Neural cell (in vitro differentiated cells): ENCODE results near the gene TMIGD1. TPM values are rescaled to one million over a fixed set of nuclear protein-coding genes. Genes with fewer than 3 reads are reported as not detected.
"Not testable (repeated sequence)": the region's sequence is repeated elsewhere in the genome, so short reads cannot be mapped to it uniquely, and the experiment has no call there.

Source experiments
- H2AFZ ChIP-seq: fragments of 200-600, 300-800 bp; sonication (generic), shearing (Covaris generic); 2 replicates; pipeline ENCODE4 v1.6.0; 2014; ENCODE audit warnings: low read depth, mild to moderate bottlenecking, antibody characterized with exemption, low read length, moderate library complexity
- H3F3A ChIP-seq: fragments of 200-600 bp; shearing (Covaris generic); 2 replicates; pipeline ENCODE4 v1.6.1; 2016; ENCODE audit warnings: mild to moderate bottlenecking, moderate library complexity, mixed read lengths, antibody characterized with exemption, low read length; ENCODE audit not compliant: insufficient read depth, poor library complexity, severe bottlenecking
- H3K27ac ChIP-seq: fragments of 200-600, 300-800 bp; sonication (generic), shearing (Covaris generic); 2 replicates; pipeline ENCODE4 v1.5.1; 2014; ENCODE audit warnings: mild to moderate bottlenecking, low read length, moderate library complexity
- H3K27me3 ChIP-seq: fragments of 300-800, 200-600 bp; sonication (generic), shearing (Covaris generic); 2 replicates; pipeline ENCODE4 v1.6.0; 2014; ENCODE audit warnings: mild to moderate bottlenecking, low read depth, low read length, moderate library complexity; ENCODE audit not compliant: insufficient read depth
- H3K36me3 ChIP-seq: fragments of 300-800, 200-600 bp; sonication (generic), shearing (Covaris generic); 2 replicates; pipeline ENCODE4 v1.5.1; 2014; ENCODE audit warnings: mild to moderate bottlenecking, antibody characterized with exemption, low read length, moderate library complexity; ENCODE audit not compliant: insufficient read depth
- H3K4me2 ChIP-seq: fragments of 300-800, 200-600 bp; sonication (generic), shearing (Covaris generic); 2 replicates; pipeline ENCODE4 v1.6.0; 2014; ENCODE audit warnings: mild to moderate bottlenecking, low read length
- H3K4me3 ChIP-seq: fragments of 300-800, 200-600 bp; sonication (generic), shearing (Covaris generic); 2 replicates; pipeline ENCODE4 v1.5.1; 2014; ENCODE audit warnings: mild to moderate bottlenecking, low read length, moderate library complexity
- H3K79me2 ChIP-seq: fragments of 200-600 bp; shearing (Covaris generic); replicated peaks from 2 replicates; pipeline ENCODE4 v1.6.0; 2014; ENCODE audit warnings: mild to moderate bottlenecking, low read length, moderate library complexity; ENCODE audit not compliant: insufficient read depth
- H3K9ac ChIP-seq: fragments of 300-800, 200-600 bp; sonication (generic), shearing (Covaris generic); 2 replicates; pipeline ENCODE4 v1.6.1; 2016; ENCODE audit warnings: mild to moderate bottlenecking, low read length, mixed read lengths
- H3K9me2 ChIP-seq: fragments of 200-600 bp; shearing (Covaris generic); 2 replicates; pipeline ENCODE4 v1.6.1; 2016; ENCODE audit warnings: mild to moderate bottlenecking, low read length, mixed read lengths; ENCODE audit not compliant: insufficient read depth
- H3K9me3 ChIP-seq: fragments of 200-600, 300-800 bp; sonication (generic), shearing (Covaris generic); 2 replicates; pipeline ENCODE4 v1.6.1; 2016; ENCODE audit warnings: mild to moderate bottlenecking, mixed run types, low read length, moderate library complexity, mixed read lengths
- H4K20me1 ChIP-seq: fragments of 200-600 bp; shearing (Covaris generic); 2 replicates; pipeline ENCODE4 v1.6.1; 2016; ENCODE audit warnings: mild to moderate bottlenecking, mixed run types; ENCODE audit not compliant: insufficient read depth
- CTCF ChIP-seq: fragments of 450-650 bp; IDR thresholded peaks from 2 replicates; pipeline ENCODE4 v1.5.1; 2014; ENCODE audit warnings: antibody characterized with exemption, mild to moderate bottlenecking, moderate library complexity; ENCODE audit not compliant: poor library complexity, severe bottlenecking
- EP300 ChIP-seq: fragments of 450-650 bp; conservative IDR thresholded peaks from 2 replicates; pipeline ENCODE4 v1.6.1; 2014; ENCODE audit warnings: antibody characterized with exemption, mild to moderate bottlenecking, moderate library complexity; ENCODE audit not compliant: poor library complexity, severe bottlenecking
- EZH2 ChIP-seq: fragments of 200-600, 300-800 bp; shearing (Covaris generic), sonication (generic); IDR thresholded peaks from 2 replicates; pipeline ENCODE4 v1.6.1; 2014; ENCODE audit warnings: antibody characterized with exemption, low read length, borderline replicate concordance, mild to moderate bottlenecking; ENCODE audit not compliant: insufficient read depth, poor library complexity, severe bottlenecking
- MXI1 ChIP-seq: fragments of 450-650 bp; conservative IDR thresholded peaks from 2 replicates; pipeline ENCODE4 v1.6.1; 2014; ENCODE audit warnings: antibody characterized with exemption, mild to moderate bottlenecking; ENCODE audit not compliant: poor library complexity, severe bottlenecking
- POLR2AphosphoS5 ChIP-seq: IDR thresholded peaks from 2 replicates; pipeline ENCODE4 v1.6.1; 2012
- RAD21 ChIP-seq: fragments of 450-650 bp; conservative IDR thresholded peaks from 2 replicates; pipeline ENCODE4 v1.6.1; 2014; ENCODE audit warnings: antibody characterized with exemption, mild to moderate bottlenecking, moderate library complexity
- REST ChIP-seq: IDR thresholded peaks from 2 replicates; pipeline ENCODE4 v1.6.1; 2012; ENCODE audit warnings: borderline replicate concordance
- SMC3 ChIP-seq: fragments of 450-650 bp; conservative IDR thresholded peaks from 2 replicates; pipeline ENCODE4 v1.6.1; 2014; ENCODE audit warnings: antibody characterized with exemption, mild to moderate bottlenecking, moderate library complexity; ENCODE audit not compliant: poor library complexity
- TAF1 ChIP-seq: IDR thresholded peaks from 2 replicates; pipeline ENCODE4 v1.6.1; 2012; ENCODE audit warnings: low read depth
- polyA plus RNA-seq: library from polyadenylated mRNA; depleted of rRNA; stranded (reverse); fragments of >200 nt; gene quantifications from 2 replicates; pipeline ENCODE4 v1.2.3, GENCODE V29; 2014

Gene TMIGD1
- polyA plus RNA-seq, 1 donor from 2014 or later: not detected

- Histone ChIP-seq H3K4me3 (no peak overlapping the region), H3F3A (no peaks in the 10 kb centered on the region), H3K4me2 (no peak overlapping the region), H3K27ac (no peak overlapping the region), H3K9me2 (no peaks in the 10 kb centered on the region), H3K27me3 (no peaks in the 10 kb centered on the region), H3K9ac (no peak overlapping the region), H2AFZ (no peak overlapping the region), H4K20me1 (no peaks in the 10 kb centered on the region), H3K9me3 (no peaks in the 10 kb centered on the region), H3K36me3 (no peaks in the 10 kb centered on the region), H3K79me2 (no peaks in the 10 kb centered on the region)
- TF ChIP-seq EP300 (no peak), POLR2AphosphoS5 (no peak), RAD21 (no peak), EZH2 (no peak), CTCF (no peak), REST (no peak), MXI1 (no peak), SMC3 (no peak), TAF1 (no peak)
Measured at GRCh38 chr17:30344283-30345088, 10.6 kb upstream of the TMIGD1 start.

GRCh38 chr17:30343796-30344195 is 9.9 kb upstream of the TMIGD1 start:
- Histone ChIP-seq H2AFZ (no peak overlapping the region), H3F3A (no peaks in the 10 kb centered on the region), H3K36me3 (no peaks in the 10 kb centered on the region), H3K27ac (no peak overlapping the region), H3K27me3 (no peaks in the 10 kb centered on the region), H3K9me2 (no peaks in the 10 kb centered on the region), H3K9ac (no peak overlapping the region), H3K4me3 (no peak overlapping the region), H3K9me3 (no peaks in the 10 kb centered on the region), H3K4me2 (no peak overlapping the region), H3K79me2 (no peaks in the 10 kb centered on the region), H4K20me1 (no peaks in the 10 kb centered on the region)
- no peak for TF ChIP-seq POLR2AphosphoS5
- TF ChIP-seq REST: no peak
- TF ChIP-seq EZH2: no peak
- TF ChIP-seq EP300: no peak
- no peak for TF ChIP-seq CTCF
- no peak for TF ChIP-seq TAF1
- TF ChIP-seq RAD21: no peak
- no peak for TF ChIP-seq SMC3
- no peak for TF ChIP-seq MXI1

- H4K20me1 ChIP-seq, H3K36me3 ChIP-seq, H2AFZ ChIP-seq, H3K9ac ChIP-seq, H3K4me3 ChIP-seq, H3F3A ChIP-seq, H3K27me3 ChIP-seq, H3K4me2 ChIP-seq, H3K9me2 ChIP-seq, H3K27ac ChIP-seq, H3K79me2 ChIP-seq, H3K9me3 ChIP-seq: not testable (repeated sequence)
Measured at GRCh38 chr17:30343244-30343643, 9.4 kb upstream of the TMIGD1 start.
